Activated naive CD4-positive, alpha-beta T cell treated with anti-CD3 and anti-CD28 coated beads, Interleukin-2, amount 50 U/mL, for 72 hours (primary cell): Measurements from ENCODE around the gene RUBCNL. TPM values are rescaled to one million over a fixed set of nuclear protein-coding genes. Genes with fewer than 3 reads are reported as not detected.

Source experiments
- ATAC-seq, 2 donors: fragments of 150-1000 bp; cut with Tn5 transposase; 2 replicates each; pipeline ENCODE4 v1.10.0; 2021; ENCODE audit warnings: mild to moderate bottlenecking in 2 of 2, moderate library complexity in 2 of 2
- DNase-seq, 2 donors: peaks; one replicate each; pipeline ENCODE4 v3.0.0; 2021 to 2022; ENCODE audit warnings: low spot score in 2 of 2
- H3K27ac Mint-ChIP-seq, 2 donors: one replicate each; pipeline ENCODE4 v1.8.0; 2022; ENCODE audit warnings: mild to moderate bottlenecking in 2 of 2, mixed read lengths in 2 of 2
- H3K36me3 Mint-ChIP-seq, 2 donors: one replicate each; pipeline ENCODE4 v1.8.0; 2022; ENCODE audit warnings: mixed read lengths in 2 of 2
- H3K9me3 Mint-ChIP-seq, 2 donors: one replicate each; pipeline ENCODE4 v1.8.0; 2022; ENCODE audit warnings: mixed read lengths in 2 of 2
- total RNA-seq, 2 donors: library from RNA; stranded (reverse); gene quantifications; one replicate each; pipeline ENCODE4 v1.2.3, GENCODE V29; 2022

RUBCNL gene
- total RNA-seq, 2 donors from 2014 or later, result 1.2 to 3.9 TPM

GRCh38 chr13:46354156-46355087, 32.6 kb downstream of the RUBCNL start:
- Mint-ChIP-seq H3K9me3 (peaks cover 8 to 20% of the 10 kb centered on the region in 2 donors), H3K36me3 (peaks cover 9 to 59% of the 10 kb centered on the region in 2 donors), H3K27ac (peak overlapping the region; percentile 87 to 93)
- ATAC-seq, result peak; percentile 96 to 98
- peak in 1 of 2 donors; percentile 45 for DNase-seq

DNA sequence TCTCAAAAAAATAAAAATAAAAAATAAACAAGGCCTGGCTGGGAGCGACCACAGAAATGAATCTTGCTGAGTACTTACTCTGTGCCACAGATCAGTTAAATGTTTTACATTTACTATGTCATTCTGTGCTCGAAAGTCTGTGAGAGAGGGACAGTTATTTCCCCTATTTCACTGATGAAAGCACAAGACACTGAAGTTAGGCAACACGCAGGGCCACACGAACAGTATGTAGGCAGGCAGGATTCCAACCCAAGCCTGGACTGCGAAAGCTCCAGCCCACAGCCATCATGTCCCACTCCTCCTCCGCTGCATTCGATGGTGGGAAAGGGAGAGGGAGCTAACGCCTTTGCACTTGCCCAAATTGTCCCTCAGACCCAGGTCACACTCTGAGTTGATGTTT, 34.2 kb downstream of the RUBCNL start:
- Mint-ChIP-seq H3K27ac (no peak overlapping the region), H3K9me3 (peaks cover 8 to 20% of the 10 kb centered on the region in 2 donors), H3K36me3 (peaks cover 9 to 64% of the 10 kb centered on the region in 2 donors)
- DNase-seq (no peak), ATAC-seq (no peak)

DNA sequence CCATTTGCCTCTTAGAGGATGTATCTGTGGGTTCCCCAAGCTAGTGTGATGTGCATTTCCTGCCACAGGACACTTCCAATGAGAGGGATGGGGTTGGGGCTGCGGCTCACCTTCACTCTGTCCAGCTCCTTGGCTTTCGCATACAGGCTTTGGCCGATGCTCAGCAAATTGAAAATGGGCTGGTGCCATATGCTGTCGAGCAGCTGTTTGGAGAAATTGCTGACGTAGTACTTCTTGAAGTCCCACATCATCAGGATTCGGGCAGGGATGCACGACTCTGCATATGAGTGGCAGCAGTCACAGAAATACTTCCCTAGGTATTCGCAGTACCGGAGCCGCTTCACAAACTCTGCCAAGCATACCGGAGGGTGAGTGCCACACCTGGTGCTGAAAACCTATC, 37.0 kb downstream of the RUBCNL start:
- no peak for ATAC-seq
- no peak for DNase-seq
- peaks cover 9 to 51% of the 10 kb centered on the region in 2 donors for H3K36me3 Mint-ChIP-seq
- H3K9me3 Mint-ChIP-seq, result peaks cover 8 to 19% of the 10 kb centered on the region in 2 donors
- H3K27ac Mint-ChIP-seq, result no peak overlapping the region

GRCh38 chr13:46348961-46349360, 38.1 kb downstream of the RUBCNL start:
- peaks cover 4 to 11% of the 10 kb centered on the region in 2 donors for H3K9me3 Mint-ChIP-seq
- H3K36me3 Mint-ChIP-seq, result peaks cover 5 to 40% of the 10 kb centered on the region in 2 donors
- H3K27ac Mint-ChIP-seq, result no peak overlapping the region
- no peak for ATAC-seq
- DNase-seq, result no peak

GRCh38 chr13:46347277-46347676, 39.8 kb downstream of the RUBCNL start:
- no peak for ATAC-seq
- no peak overlapping the region for H3K27ac Mint-ChIP-seq
- no peak for DNase-seq
- peaks cover 0 to 28% of the 10 kb centered on the region in 2 donors for H3K36me3 Mint-ChIP-seq
- H3K9me3 Mint-ChIP-seq, result peaks cover 0 to under 1% of the 10 kb centered on the region in 2 donors

DNA sequence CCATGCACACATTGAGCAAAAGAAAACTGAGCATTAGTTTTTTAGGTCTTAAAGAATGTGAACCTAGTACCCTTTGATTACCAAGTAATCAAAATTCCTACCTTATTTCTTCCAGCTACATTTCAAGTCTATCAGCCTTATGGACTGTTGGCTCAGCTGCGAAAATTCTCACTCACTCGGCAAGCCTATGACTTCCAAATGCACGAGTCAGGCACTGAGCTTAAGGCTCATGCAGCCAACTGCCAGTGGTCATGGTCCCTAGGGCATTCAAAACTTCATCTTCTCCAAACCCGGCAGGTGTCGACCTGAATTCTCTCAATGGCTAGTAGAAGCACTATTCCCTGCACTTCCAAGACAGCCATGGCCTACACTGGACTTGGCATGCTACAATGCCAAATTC, 41.2 kb downstream of the RUBCNL start:
- H3K9me3 Mint-ChIP-seq, result peaks cover 6 to 7% of the 10 kb centered on the region in 2 donors
- H3K27ac Mint-ChIP-seq, result no peak overlapping the region
- no peak for ATAC-seq
- no peak for DNase-seq
- peaks cover 4 to 24% of the 10 kb centered on the region in 2 donors for H3K36me3 Mint-ChIP-seq

DNA sequence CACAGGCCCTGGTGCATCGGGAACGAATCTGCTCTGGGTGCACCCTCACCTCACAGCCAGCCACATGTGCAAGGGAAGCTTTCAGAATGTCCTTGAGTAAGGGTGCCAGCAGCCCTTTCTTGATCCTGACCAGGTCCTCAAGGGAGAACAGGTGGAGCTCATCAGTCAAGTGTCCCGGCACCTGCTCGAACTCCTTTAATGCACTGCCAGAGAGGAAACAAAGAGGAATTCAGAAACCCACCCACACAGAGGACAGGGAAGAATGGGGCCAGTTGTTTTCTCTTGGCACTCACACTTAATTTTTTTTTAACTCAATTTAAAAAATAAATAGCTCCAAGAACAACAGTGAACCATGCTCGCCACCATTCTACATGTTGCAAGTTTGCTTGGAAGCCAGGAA, 41.7 kb downstream of the RUBCNL start:
- Mint-ChIP-seq H3K27ac (no peak overlapping the region), H3K9me3 (peaks cover 8 to 10% of the 10 kb centered on the region in 2 donors), H3K36me3 (peaks cover 5 to 26% of the 10 kb centered on the region in 2 donors)
- DNase-seq (no peak), ATAC-seq (no peak)

- ATAC-seq (no peak), DNase-seq (no peak)
- peaks cover 5 to 24% of the 10 kb centered on the region in 2 donors for H3K36me3 Mint-ChIP-seq
- no peak overlapping the region for H3K27ac Mint-ChIP-seq
- peaks cover 12 to 13% of the 10 kb centered on the region in 2 donors for H3K9me3 Mint-ChIP-seq
These were observed 43.6 kb downstream of the RUBCNL start for GRCh38 chr13:46343279-46343994.

- Mint-ChIP-seq H3K27ac (peak overlapping the region in 1 of 2 donors; percentile 95), H3K9me3 (peaks cover 13 to 18% of the 10 kb centered on the region in 2 donors)
- DNase-seq, result no peak
These were observed 44.5 kb downstream of the RUBCNL start for GRCh38 chr13:46342538-46342937.

GRCh38 chr13:46341112-46341711, 45.8 kb downstream of the RUBCNL start:
- ATAC-seq, result peak; percentile 97
- Mint-ChIP-seq H3K36me3 (peaks cover 5 to 46% of the 10 kb centered on the region in 2 donors), H3K27ac (peak overlapping the region; percentile 94 to 95), H3K9me3 (peaks cover 17 to 23% of the 10 kb centered on the region in 2 donors)
- DNase-seq, result peak; percentile 51 to 73

More at GRCh38 chr13:46342538-46342937, 44.5 kb downstream of the RUBCNL start:
- ATAC-seq, result no peak
- peaks cover 5 to 32% of the 10 kb centered on the region in 2 donors for H3K36me3 Mint-ChIP-seq

DNA sequence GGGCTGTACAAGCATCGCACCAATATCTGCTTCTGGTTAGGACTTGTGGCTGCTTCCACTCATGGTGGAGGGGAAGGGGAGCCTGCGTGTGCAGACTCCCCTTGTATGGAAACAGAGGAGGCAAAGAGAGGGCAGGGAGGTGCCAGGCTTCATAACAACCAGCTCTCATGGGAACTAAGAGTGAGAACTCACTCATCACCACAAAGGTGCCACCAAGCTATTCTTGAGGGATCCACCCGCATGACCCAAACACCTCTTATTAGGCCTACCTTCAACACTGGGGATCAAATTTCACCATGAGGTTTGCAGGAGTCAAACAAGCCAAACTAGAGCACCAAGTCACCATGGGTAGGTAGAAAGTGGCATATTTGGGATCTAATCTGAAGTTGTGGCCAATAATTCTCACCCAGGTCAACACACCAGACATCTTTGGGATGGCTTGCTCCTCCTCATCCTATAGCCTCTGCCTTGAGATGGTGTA, 46.4 kb downstream of the RUBCNL start:
- peak; percentile 23 to 31 for ATAC-seq
- peak in 1 of 2 donors; percentile 14 for DNase-seq
- Mint-ChIP-seq H3K9me3 (peaks cover 17 to 25% of the 10 kb centered on the region in 2 donors), H3K27ac (peak overlapping the region; percentile 94 to 95), H3K36me3 (peaks cover 5 to 48% of the 10 kb centered on the region in 2 donors)

DNA sequence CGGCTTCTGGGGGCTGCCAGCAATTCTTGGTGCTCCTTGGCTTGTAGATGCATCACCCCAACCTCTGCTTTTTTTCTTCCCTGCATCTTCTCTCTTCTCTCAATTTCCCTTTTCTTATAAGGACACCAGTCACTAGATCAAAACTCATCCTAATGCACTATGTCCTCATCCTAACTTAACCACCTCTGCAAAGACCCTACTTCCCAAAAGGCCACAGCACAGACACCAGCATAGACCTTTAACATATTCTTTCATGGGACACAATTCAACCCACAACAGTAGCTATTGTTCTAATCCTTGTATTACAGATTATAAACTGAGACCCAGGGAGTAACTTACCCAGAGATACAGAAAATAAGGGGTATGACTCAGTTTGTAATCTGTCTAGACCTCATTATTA, 47.0 kb downstream of the RUBCNL start:
- peaks cover 17 to 31% of the 10 kb centered on the region in 2 donors for H3K9me3 Mint-ChIP-seq
- no peak for ATAC-seq
- H3K27ac Mint-ChIP-seq, result peak overlapping the region; percentile 94 to 95
- peaks cover 5 to 53% of the 10 kb centered on the region in 2 donors for H3K36me3 Mint-ChIP-seq
- DNase-seq, result no peak

- Mint-ChIP-seq H3K27ac (peak overlapping the region; percentile 94 to 95), H3K36me3 (peaks cover 5 to 53% of the 10 kb centered on the region in 2 donors), H3K9me3 (peaks cover 17 to 31% of the 10 kb centered on the region in 2 donors)
- peak in 1 of 2 donors; percentile 15 for ATAC-seq
- no peak for DNase-seq
These were observed 47.9 kb downstream of the RUBCNL start for GRCh38 chr13:46339035-46339666.

DNA sequence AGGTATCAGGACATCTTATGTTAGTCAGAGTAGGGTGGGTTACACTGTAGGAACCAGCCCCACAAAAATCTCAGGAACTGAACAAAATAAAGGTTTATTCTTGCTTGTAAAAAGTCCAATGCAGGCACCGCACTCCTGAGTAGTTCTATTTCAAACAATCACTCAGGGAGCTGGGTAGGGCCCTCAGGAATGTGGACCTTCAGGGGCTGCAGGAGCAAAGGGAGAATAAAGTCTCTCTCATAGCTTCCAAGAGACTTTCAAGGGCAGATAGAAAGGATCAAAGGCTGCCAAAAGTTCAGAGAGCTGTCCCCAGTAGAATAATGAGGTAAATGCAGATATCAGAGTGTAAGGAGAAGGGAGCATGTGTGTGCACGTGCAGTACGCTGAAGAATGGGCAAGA, 49.4 kb downstream of the RUBCNL start:
- H3K36me3 Mint-ChIP-seq, result peaks cover 5 to 61% of the 10 kb centered on the region in 2 donors
- no peak for DNase-seq
- no peak for ATAC-seq
- peak overlapping the region in 1 of 2 donors; percentile 10 for H3K27ac Mint-ChIP-seq
- peaks cover 17 to 31% of the 10 kb centered on the region in 2 donors for H3K9me3 Mint-ChIP-seq

- Mint-ChIP-seq H3K9me3 (peaks cover 4 to 18% of the 10 kb centered on the region in 2 donors), H3K36me3 (peaks cover 0 to 45% of the 10 kb centered on the region in 2 donors), H3K27ac (no peak overlapping the region)
- DNase-seq (no peak), ATAC-seq (peak; percentile 38 to 64)
These were observed 52.8 kb downstream of the RUBCNL start for GRCh38 chr13:46334035-46334822.
